Fibroblast of mammary gland (primary cell): ENCODE results near the gene MALAT1.
A peak's percentile ranks its signal among the peaks of the same experiment; 100 is the strongest.
"Not testable (repeated sequence)": the region's sequence is repeated elsewhere in the genome, so short reads cannot be mapped to it uniquely, and the experiment has no call there.

Source experiments
- DNase-seq: peaks from one replicate; pipeline ENCODE4 v3.0.0-alpha.2; 2010; ENCODE audit warnings: low read depth
- H3K4me3 ChIP-seq: 2 replicates; pipeline ENCODE4 v1.5.1; 2011; ENCODE audit warnings: low read depth, mild to moderate bottlenecking, low read length, moderate library complexity; ENCODE audit not compliant: control insufficient read depth
- TF ChIP-seq, protein P1 (sequence below): conservative IDR thresholded peaks from 2 replicates; pipeline ENCODE4 v1.5.1; 2011; ENCODE audit warnings: low read depth, low read length, inconsistent platforms; ENCODE audit not compliant: control insufficient read depth, insufficient read depth

MALAT1 gene

GRCh38 chr11:65503949-65504673 is 5.3 kb downstream of the MALAT1 start:
- peak overlapping the region; percentile 91 for H3K4me3 ChIP-seq
- TF ChIP-seq, protein P1, sequence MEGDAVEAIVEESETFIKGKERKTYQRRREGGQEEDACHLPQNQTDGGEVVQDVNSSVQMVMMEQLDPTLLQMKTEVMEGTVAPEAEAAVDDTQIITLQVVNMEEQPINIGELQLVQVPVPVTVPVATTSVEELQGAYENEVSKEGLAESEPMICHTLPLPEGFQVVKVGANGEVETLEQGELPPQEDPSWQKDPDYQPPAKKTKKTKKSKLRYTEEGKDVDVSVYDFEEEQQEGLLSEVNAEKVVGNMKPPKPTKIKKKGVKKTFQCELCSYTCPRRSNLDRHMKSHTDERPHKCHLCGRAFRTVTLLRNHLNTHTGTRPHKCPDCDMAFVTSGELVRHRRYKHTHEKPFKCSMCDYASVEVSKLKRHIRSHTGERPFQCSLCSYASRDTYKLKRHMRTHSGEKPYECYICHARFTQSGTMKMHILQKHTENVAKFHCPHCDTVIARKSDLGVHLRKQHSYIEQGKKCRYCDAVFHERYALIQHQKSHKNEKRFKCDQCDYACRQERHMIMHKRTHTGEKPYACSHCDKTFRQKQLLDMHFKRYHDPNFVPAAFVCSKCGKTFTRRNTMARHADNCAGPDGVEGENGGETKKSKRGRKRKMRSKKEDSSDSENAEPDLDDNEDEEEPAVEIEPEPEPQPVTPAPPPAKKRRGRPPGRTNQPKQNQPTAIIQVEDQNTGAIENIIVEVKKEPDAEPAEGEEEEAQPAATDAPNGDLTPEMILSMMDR: no peak
- DNase-seq: peak; percentile 55

- H3K4me3 ChIP-seq: peak overlapping the region; percentile 91
- TF ChIP-seq, protein P1: no peak
- peak; percentile 47 for DNase-seq
These were observed 6.0 kb downstream of the MALAT1 start for GRCh38 chr11:65504674-65505465.

- peak; percentile 60 for DNase-seq
- peak overlapping the region; percentile 91 for H3K4me3 ChIP-seq
- TF ChIP-seq, protein P1: no peak
These were observed 6.8 kb downstream of the MALAT1 start for GRCh38 chr11:65505466-65506289.

GRCh38 chr11:65506290-65506771 is 7.5 kb downstream of the MALAT1 start:
- DNase-seq: no peak
- H3K4me3 ChIP-seq: peak overlapping the region; percentile 91
- TF ChIP-seq, protein P1: no peak

DNA sequence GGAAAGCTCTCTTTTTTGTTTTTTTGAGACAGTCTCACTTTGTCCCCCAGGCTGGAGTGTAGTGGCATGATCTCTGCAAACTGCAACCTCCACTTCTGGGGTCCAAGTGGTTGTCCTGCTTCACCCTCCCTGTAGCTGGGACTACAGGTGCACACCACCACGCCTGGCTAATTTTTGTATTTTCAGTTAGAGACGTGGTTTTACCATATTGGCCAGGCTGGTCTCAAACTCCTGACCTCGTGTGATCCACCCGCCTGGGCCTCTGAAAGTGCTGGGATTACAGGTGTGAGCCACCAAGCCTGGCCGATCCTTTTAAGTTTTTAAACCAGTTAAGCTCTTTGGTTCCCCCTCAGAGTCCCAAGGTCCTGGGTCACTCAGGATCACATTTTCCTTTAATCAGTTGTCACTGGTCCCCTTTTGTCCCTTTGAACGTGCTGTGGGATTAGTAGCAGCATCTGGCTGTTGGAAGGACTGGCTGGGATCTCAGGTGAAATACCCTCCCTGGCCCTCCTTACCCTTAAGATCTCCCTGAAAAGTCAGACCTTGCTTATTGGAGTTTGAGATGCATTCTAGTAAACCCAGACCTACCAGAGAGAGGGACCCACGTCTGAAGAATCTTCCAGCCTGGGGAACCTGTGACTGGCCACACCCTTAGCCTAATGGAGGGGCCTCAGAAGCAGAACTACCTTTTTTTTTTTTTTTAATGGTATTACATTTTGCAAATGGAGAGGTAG is 8.1 kb downstream of the MALAT1 start:
- peak overlapping the region; percentile 91 for H3K4me3 ChIP-seq
- TF ChIP-seq, protein P1: no peak
- peak; percentile 97 for DNase-seq

DNA sequence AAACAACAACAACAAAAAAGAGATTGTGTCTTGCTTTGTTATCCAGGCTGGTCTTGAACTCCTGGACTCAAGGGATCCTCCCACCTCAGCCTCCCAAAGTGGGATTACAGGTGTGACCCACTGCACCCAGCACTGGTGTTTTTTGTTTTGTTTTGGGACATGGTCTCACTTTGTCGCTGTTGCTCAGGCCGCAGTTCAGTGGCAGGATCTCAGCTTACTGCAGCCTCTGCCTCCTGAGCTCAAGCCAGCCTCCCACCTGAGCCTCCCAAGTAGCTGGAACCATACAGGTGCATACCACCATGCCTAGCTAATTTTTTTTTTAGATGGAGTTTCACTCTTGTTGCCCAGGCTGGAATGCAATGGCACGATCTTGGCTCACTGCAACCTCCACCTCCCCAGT is 13.5 kb downstream of the MALAT1 start:
- DNase-seq, H3K4me3 ChIP-seq: not testable (repeated sequence)
